ENCODE measurements around the gene DHX15. TPM values are rescaled to one million over a fixed set of nuclear protein-coding genes. Genes with fewer than 3 reads are reported as not detected.

The DHX15 gene
- total and polyA plus RNA-seq, 10 of the 15 experiments (the other 5 are each of a cell fraction or from before 2014, with no cell fraction given) = 166 to 269 (median 184) TPM

GRCh38 chr4:24561438-24562139 is 22.8 kb downstream of the DHX15 start (continued):
- TF ChIP-seq, protein P1, sequence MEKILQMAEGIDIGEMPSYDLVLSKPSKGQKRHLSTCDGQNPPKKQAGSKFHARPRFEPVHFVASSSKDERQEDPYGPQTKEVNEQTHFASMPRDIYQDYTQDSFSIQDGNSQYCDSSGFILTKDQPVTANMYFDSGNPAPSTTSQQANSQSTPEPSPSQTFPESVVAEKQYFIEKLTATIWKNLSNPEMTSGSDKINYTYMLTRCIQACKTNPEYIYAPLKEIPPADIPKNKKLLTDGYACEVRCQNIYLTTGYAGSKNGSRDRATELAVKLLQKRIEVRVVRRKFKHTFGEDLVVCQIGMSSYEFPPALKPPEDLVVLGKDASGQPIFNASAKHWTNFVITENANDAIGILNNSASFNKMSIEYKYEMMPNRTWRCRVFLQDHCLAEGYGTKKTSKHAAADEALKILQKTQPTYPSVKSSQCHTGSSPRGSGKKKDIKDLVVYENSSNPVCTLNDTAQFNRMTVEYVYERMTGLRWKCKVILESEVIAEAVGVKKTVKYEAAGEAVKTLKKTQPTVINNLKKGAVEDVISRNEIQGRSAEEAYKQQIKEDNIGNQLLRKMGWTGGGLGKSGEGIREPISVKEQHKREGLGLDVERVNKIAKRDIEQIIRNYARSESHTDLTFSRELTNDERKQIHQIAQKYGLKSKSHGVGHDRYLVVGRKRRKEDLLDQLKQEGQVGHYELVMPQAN (conservative IDR thresholded peaks at IDR 0.05) = no peak
- TF ChIP-seq BCL3 (IDR thresholded peaks at IDR 0.05; ENCODE audit: borderline replicate concordance, insufficient read depth, low read depth, low read length, poor library complexity, severe bottlenecking) = no peak
- TF ChIP-seq JUND (IDR thresholded peaks at IDR 0.05; ENCODE audit: low read depth, low read length) = no peak
- TF ChIP-seq RAD21 (IDR thresholded peaks at IDR 0.05; ENCODE audit: insufficient read depth, low read depth, low read length) = no peak
- TF ChIP-seq, protein P2, sequence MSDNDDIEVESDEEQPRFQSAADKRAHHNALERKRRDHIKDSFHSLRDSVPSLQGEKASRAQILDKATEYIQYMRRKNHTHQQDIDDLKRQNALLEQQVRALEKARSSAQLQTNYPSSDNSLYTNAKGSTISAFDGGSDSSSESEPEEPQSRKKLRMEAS (IDR thresholded peaks at IDR 0.05; ENCODE audit: low read depth, low read length) = no peak

- H3K79me2 ChIP-seq (ENCODE audit: control insufficient read depth, insufficient read depth, low read length) = peaks cover 94% of the 10 kb centered on the region
- ChIA-PET SMC1A (ENCODE audit: uncharacterized antibody, unreplicated experiment) (interaction anchor here (1.3 to 4.4 kb wide), 4 partner anchors 8 to 22 kb away, joined by 4 to 23 read pairs (median 11); no protein-coding TSS in a partner anchor), CTCF (interaction anchor here (1.0 to 2.9 kb wide), 4 partner anchors 8 to 22 kb away, joined by 3 to 18 read pairs (median 4); no protein-coding TSS in a partner anchor), POLR2A (no interaction called here), RAD21 (ENCODE audit: unreplicated experiment) (no interaction called here)
- H3K9ac ChIP-seq (ENCODE audit: control insufficient read depth, insufficient read depth, low read length) = no peak overlapping the region
- H3K27ac ChIP-seq (ENCODE audit: control insufficient read depth, insufficient read depth) = no peak overlapping the region
- H3K9me3 ChIP-seq (replicated peaks; ENCODE audit: control insufficient read depth, insufficient read depth, low read length) = no peaks in the 10 kb centered on the region; the same call in 2 of the 3 replicates
- H3K4me1 ChIP-seq (ENCODE audit: control insufficient read depth, insufficient read depth, low read length) = no peaks in the 10 kb centered on the region
- no peak overlapping the region for H3K4me3 ChIP-seq
- intact Hi-C loops (cut with micrococcal nuclease; ENCODE audit: unreplicated experiment) (no loop called here), in situ Hi-C loops (cut with MboI) (loop anchor here (25.0 kb wide), 1 partner anchor 826 kb away; the partner anchor contains the start of gene ANAPC4)
- DNase-seq (ENCODE audit: low read depth, low spot score) (no peak), ATAC-seq (no peak), FAIRE-seq (no peak)
- no peak overlapping the region for H3K4me2 ChIP-seq (ENCODE audit: control insufficient read depth, insufficient read depth)
- no TSS peak for BruUV-seq (replicated peaks)
- H2AFZ ChIP-seq (ENCODE audit: control insufficient read depth, low read depth, low read length) = no peak overlapping the region
- WGBS (ENCODE audit: insufficient coverage, insufficient replicate concordance, low lambda C conversion rate, missing lambda C conversion rate) = 70% methylated on average over 3 of the region's 3 CpGs
- peaks cover 2 to 20% of the 10 kb centered on the region in 2 experiments for H3K36me3 ChIP-seq (ENCODE audit: control insufficient read depth in 2 of 2, insufficient read depth in 2 of 2, low read length in 1 of 2)
- H3K27me3 ChIP-seq (replicated peaks in 1 of 2; ENCODE audit: control insufficient read depth in 2 of 2, insufficient read depth in 2 of 2, low read length in 1 of 2) = no peaks in the 10 kb centered on the region
- H4K20me1 ChIP-seq (ENCODE audit: control insufficient read depth, insufficient read depth) = peaks cover under 1% of the 10 kb centered on the region
- TF ChIP-seq DPF2 (IDR thresholded peaks at IDR 0.05) (no peak), TCF7 (IDR thresholded peaks at IDR 0.05; ENCODE audit: borderline replicate concordance) (no peak), SMAD5 (IDR thresholded peaks at IDR 0.05; ENCODE audit: low read depth) (no peak), STAT3 (IDR thresholded peaks at IDR 0.05; ENCODE audit: low read depth, low read length) (no peak), LARP7 (IDR thresholded peaks at IDR 0.05) (no peak), KDM1A (IDR thresholded peaks at IDR 0.05; ENCODE audit: borderline replicate concordance) (no peak), ELK1 (IDR thresholded peaks at IDR 0.05; ENCODE audit: low read depth, low read length) (no peak), STAT1 (conservative IDR thresholded peaks at IDR 0.05) (no peak), RAD51 (IDR thresholded peaks at IDR 0.05) (no peak), TCF12 (IDR thresholded peaks at IDR 0.05; ENCODE audit: low read depth, low read length) (no peak), HCFC1 (IDR thresholded peaks at IDR 0.05; ENCODE audit: low read length) (no peak)
- TF ChIP-seq, protein P3, sequence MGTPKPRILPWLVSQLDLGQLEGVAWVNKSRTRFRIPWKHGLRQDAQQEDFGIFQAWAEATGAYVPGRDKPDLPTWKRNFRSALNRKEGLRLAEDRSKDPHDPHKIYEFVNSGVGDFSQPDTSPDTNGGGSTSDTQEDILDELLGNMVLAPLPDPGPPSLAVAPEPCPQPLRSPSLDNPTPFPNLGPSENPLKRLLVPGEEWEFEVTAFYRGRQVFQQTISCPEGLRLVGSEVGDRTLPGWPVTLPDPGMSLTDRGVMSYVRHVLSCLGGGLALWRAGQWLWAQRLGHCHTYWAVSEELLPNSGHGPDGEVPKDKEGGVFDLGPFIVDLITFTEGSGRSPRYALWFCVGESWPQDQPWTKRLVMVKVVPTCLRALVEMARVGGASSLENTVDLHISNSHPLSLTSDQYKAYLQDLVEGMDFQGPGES (IDR thresholded peaks at IDR 0.05) = no peak
Observed at GRCh38 chr4:24560868-24561368, 23.4 kb downstream of the DHX15 start.
